T-helper 1 cell treated with Interleukin-12 subunit alpha and Interleukin-12 subunit beta and Interleukin-4 antibody, amounts not matched to agents 30 μg/mL and 1 μg/mL, for 36 hours (primary cell): Measurements from ENCODE around the gene SQSTM1.
"Not testable (repeated sequence)": the region's sequence is repeated elsewhere in the genome, so short reads cannot be mapped to it uniquely, and the experiment has no call there.

Experiments
- H3K27ac Mint-ChIP-seq: one replicate; pipeline ENCODE4 v1.8.0; 2021; ENCODE audit warnings: mild to moderate bottlenecking, mixed read lengths
- H3K27me3 Mint-ChIP-seq: one replicate; pipeline ENCODE4 v1.8.0; 2021; ENCODE audit warnings: low read depth, mixed read lengths
- H3K36me3 Mint-ChIP-seq: one replicate; pipeline ENCODE4 v1.8.0; 2021; ENCODE audit warnings: low read depth, mixed read lengths
- H3K4me1 Mint-ChIP-seq: one replicate; pipeline ENCODE4 v1.8.0; 2021; ENCODE audit warnings: low read depth, mixed read lengths
- H3K4me3 Mint-ChIP-seq: one replicate; pipeline ENCODE4 v1.8.0; 2021; ENCODE audit warnings: mild to moderate bottlenecking, moderate library complexity, mixed read lengths
- H3K9me3 Mint-ChIP-seq: one replicate; pipeline ENCODE4 v1.8.0; 2021; ENCODE audit warnings: mixed read lengths

SQSTM1 gene

DNA sequence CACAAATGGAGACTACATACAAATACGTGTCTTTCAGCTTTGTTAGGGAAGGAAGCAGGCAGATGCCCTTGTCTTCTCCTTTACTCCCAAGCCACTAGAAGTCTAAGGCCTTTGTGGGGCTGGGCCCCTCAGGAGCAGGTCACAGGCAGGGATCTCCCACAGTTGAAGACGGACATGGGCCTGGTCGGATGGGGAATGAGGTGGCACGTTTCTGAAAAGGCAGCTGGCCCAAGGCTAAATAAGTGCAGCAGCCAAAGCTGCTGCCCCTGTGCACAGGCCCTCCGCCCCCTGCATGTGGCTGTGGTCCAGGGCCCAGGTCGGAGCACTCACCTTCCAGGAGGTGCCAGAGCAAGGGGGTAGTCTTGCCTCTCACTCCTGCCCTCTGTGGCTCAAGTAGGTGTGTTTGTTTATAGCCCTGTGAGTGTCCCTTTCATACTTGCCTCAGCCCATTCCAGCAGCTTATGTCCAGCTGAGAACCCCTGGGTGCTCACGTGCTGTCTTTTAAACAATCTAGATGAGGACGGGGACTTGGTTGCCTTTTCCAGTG is 1.8 kb downstream of the SQSTM1 start:
- peaks cover 44% of the 10 kb centered on the region for H3K36me3 Mint-ChIP-seq
- H3K4me1 Mint-ChIP-seq, result peaks cover 41% of the 10 kb centered on the region
- peak overlapping the region; percentile 89 for H3K4me3 Mint-ChIP-seq
- H3K27me3 Mint-ChIP-seq, result no peaks in the 10 kb centered on the region
- peak overlapping the region; percentile 93 for H3K27ac Mint-ChIP-seq
- H3K9me3 Mint-ChIP-seq, result no peaks in the 10 kb centered on the region

DNA sequence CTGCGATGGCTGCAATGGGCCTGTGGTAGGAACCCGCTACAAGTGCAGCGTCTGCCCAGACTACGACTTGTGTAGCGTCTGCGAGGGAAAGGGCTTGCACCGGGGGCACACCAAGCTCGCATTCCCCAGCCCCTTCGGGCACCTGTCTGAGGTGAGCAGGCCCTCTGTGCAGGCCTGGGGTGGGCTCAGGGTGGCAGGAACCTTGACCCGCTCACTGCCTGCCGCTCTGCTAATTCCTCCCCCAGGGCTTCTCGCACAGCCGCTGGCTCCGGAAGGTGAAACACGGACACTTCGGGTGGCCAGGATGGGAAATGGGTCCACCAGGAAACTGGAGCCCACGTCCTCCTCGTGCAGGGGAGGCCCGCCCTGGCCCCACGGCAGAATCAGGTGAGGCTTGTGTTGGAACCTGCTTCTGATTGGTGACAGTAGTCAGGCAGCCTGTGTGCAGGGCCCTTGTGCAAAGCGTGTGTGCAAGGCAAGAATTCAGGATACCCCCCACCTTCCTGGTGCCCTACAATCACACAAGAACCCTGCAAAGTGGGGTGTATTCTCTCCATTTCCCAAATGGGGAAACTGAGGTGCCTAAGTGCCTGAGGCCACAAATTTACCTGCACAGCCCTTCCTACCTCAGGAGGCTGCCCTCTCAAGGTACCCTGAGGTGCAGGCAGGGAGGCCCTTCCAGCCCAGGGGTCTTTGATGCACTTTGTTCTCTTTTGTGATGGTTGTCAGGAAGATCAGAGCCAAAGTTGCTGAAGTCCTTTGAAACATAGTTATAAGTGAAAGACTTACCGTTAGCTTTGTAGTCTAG is 3.4 kb downstream of the SQSTM1 start:
- Mint-ChIP-seq H3K4me1 (peaks cover 40% of the 10 kb centered on the region), H3K27ac (no peak overlapping the region), H3K27me3 (no peaks in the 10 kb centered on the region), H3K9me3 (no peaks in the 10 kb centered on the region), H3K4me3 (no peak overlapping the region), H3K36me3 (peaks cover 56% of the 10 kb centered on the region)

DNA sequence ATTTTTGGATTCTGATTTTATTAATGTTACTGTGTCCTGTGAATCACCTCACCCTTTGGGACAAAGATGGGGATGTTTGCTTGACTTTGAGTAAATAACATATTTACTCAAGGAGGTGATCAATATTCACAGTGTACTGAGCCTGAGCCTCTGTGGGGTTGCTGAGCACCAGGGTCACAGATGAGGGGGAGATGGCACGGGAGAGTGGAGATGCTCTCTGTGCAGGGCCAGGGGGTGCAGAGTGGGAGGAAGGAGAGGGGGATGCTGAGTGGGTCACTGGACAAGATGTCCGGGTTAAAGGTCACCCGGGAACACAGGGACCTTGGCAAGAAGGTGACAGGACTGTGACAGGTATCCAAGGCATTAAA is 4.0 kb downstream of the SQSTM1 start:
- Mint-ChIP-seq H3K4me1 (peaks cover 38% of the 10 kb centered on the region), H3K36me3 (peaks cover 58% of the 10 kb centered on the region), H3K27me3 (no peaks in the 10 kb centered on the region), H3K9me3 (no peaks in the 10 kb centered on the region), H3K4me3 (no peak overlapping the region), H3K27ac (no peak overlapping the region)

DNA sequence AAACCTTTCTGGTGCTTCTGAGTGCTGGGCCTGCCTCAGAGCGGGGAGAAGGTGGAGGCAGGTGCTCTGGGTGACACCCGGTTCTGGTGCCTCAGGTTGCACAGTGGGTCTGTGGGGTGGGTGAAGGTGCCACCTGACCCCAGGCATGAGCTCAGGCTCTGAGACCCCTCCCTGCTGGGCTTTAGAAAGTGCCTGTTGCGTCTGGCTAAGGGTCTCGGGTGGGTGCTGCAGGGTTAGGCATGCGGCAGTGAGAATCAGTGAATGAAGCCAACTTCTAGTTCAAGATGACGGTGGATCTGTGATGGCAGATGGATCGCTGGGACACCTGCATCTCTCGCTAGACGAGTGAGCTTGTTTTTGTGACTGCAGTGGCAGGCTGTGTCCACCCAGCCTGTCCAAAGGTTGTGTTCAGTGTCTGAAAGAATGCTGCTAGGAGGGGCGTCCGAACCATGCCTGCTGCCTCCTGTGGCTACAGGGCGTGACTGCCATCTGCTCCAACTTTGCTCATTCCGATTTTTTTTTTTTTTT is 5.0 kb downstream of the SQSTM1 start:
- no peak overlapping the region for H3K4me3 Mint-ChIP-seq
- peaks cover 65% of the 10 kb centered on the region for H3K36me3 Mint-ChIP-seq
- no peaks in the 10 kb centered on the region for H3K9me3 Mint-ChIP-seq
- no peak overlapping the region for H3K27ac Mint-ChIP-seq
- no peaks in the 10 kb centered on the region for H3K27me3 Mint-ChIP-seq
- peaks cover 33% of the 10 kb centered on the region for H3K4me1 Mint-ChIP-seq

DNA sequence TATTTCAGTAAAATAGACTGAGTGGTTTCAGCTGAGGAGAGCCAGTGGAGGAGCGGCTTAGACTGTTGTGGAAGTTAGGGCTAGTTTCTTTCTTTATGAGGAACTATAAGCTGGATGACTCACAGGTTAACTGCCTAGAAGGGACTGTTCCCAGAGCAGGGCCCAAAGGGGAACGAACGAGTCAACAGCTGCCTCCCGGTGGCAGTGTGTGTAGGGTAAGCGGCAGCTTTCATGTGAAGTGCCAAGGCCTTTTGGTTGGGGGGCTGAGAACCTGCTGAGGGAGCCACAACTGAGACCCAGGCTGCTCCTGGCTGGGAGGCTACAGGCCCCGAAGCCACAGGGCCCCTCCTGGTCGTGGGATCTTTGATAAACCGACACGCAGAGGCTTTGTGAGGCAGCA is 7.0 kb downstream of the SQSTM1 start:
- H3K4me1 Mint-ChIP-seq, result peaks cover 22% of the 10 kb centered on the region
- no peak overlapping the region for H3K4me3 Mint-ChIP-seq
- H3K27me3 Mint-ChIP-seq, result no peaks in the 10 kb centered on the region
- no peaks in the 10 kb centered on the region for H3K9me3 Mint-ChIP-seq
- peaks cover 68% of the 10 kb centered on the region for H3K36me3 Mint-ChIP-seq
- no peak overlapping the region for H3K27ac Mint-ChIP-seq

DNA sequence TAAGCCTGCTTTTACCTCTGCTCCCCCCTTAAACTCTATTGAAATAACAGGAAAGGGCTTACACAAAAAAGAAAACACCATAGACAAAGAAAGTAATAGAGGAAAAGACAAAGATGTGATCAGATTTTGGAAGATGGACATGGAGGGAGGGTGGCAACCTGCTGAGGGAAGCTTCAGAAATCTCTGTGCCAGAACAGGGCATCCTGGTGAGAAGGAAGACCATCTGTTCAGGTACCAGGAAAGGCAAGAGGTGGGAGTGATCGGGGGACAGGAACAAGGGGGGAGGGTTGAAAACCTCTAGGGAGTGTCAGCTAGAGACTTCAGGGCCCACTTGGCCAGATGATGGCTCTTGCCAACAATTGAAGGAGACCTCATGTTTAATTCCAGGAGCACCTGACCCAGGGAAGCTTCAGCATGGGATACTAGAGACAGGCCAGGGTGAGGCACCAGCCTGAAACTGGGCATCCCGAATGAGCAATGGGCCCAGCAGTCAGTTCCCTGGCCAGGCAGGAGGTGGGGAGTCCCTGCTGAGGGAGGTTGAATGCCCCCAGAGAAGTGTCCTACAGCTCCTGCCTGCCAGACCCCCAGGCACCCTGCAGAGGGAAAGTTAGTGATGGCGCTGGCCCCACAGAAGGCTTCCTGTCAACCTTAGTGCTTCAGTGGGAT is 8.2 kb downstream of the SQSTM1 start:
- no peak overlapping the region for H3K4me3 Mint-ChIP-seq
- H3K27ac Mint-ChIP-seq, result peak overlapping the region; percentile 46
- H3K36me3 Mint-ChIP-seq, result peaks cover 69% of the 10 kb centered on the region
- H3K27me3 Mint-ChIP-seq, result no peaks in the 10 kb centered on the region
- no peaks in the 10 kb centered on the region for H3K9me3 Mint-ChIP-seq
- H3K4me1 Mint-ChIP-seq, result peaks cover 17% of the 10 kb centered on the region

DNA sequence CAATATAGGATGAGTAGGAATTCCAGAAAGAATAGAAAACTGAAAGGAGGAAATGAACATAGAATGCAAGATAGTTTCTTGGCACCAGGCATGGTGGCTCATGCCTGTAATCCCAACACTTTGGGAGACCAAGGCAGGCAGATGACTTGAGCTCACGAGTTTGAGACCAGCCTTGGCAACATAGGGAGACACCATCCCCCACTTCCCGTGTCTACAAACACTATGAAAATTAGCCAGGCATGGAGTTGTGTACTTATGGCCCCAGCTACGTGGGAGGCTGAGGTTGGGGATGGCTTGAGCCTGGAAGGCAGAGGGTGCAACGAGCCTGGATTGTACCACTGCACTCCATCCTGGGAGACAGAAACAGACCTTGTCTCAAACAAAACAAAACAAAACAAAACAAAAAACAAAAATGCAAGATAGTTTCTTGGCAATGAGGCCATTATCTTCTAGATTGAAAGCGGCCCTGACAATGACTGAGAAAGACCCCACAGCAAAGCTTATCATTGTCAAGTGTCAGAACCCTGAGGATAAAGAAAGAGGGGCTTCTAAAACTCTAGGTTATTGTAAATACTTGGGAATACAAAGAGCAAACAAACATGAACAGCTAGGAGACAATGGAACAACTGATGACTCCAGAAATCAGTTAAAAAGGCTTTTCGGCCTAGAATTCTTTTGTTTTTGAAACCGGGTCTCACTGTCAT is 9.2 kb downstream of the SQSTM1 start:
- Mint-ChIP-seq H3K27ac (peak overlapping the region; percentile 55), H3K4me1 (peaks cover 14% of the 10 kb centered on the region), H3K27me3 (no peaks in the 10 kb centered on the region), H3K36me3 (peaks cover 60% of the 10 kb centered on the region), H3K4me3 (no peak overlapping the region), H3K9me3 (no peaks in the 10 kb centered on the region)

DNA sequence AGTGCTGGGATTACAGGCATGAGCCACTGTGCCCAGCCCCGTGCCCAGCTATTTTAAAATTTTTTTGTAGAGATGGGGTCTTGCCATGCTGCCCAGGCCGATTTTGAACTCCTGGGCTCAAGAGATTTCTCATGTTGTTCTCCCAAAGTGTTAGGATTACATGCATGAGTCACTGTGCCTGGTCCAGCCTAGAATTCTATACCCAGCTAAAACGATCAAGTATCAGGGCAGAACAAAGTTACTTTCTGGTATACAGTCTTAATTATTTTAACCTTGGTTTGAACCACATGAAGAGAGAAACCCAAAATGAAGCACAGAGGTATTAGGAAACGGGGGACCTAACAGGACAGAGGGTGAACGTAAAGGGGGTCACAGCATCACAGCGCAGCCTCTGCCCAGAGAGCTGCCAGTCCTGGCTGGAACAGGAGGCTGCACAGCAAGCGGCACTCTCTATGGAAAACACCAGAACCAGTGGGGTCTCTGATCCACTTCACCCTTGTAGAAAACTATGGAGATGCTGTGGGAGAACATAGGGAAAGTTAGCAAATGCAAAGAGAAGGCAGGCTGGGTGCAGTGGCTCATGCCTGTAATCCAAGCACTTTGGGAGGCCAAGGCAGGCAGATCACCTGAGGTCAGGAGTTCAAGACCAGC is 10.2 kb downstream of the SQSTM1 start:
- Mint-ChIP-seq H3K27ac (no peak overlapping the region), H3K4me1 (peaks cover 18% of the 10 kb centered on the region), H3K4me3 (no peak overlapping the region), H3K36me3 (peaks cover 54% of the 10 kb centered on the region), H3K9me3 (no peaks in the 10 kb centered on the region), H3K27me3 (no peaks in the 10 kb centered on the region)

DNA sequence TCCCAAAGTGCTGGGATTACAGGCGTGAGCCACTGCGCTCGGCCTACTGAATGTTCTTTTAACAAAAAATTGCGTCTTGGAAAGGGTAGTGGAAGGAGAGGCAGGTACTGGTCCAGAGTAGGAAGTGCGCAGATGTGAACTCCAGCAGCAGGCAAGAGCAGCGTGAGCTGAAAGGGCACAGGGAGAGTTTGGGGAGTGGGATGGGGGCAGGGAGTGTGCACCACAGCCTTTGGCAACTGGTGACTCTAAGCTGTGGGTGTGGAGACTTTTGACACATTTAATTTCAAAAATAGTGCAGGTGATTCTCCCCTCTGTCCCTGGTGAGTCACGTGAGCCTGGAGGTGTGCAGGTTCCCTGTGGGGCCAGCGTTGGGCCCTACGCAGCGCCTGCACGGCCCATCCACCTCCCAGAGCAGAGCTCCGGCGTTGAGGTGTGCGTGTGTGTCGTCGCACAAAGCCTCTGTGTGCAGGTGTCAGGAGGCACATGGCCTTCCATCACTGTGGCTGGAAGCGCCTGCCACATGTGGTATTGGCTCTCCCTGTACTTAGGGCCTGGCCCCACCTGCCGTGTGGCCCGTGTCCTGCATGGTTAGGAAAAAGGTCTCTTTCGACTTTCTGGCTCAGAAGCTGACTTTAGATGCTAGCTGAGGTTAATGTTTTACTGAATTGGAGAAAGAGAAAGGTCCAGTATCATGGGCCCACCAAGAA is 11.5 kb downstream of the SQSTM1 start:
- Mint-ChIP-seq H3K9me3 (no peaks in the 10 kb centered on the region), H3K4me1 (peaks cover 27% of the 10 kb centered on the region), H3K4me3 (no peak overlapping the region), H3K36me3 (peaks cover 57% of the 10 kb centered on the region), H3K27me3 (no peaks in the 10 kb centered on the region), H3K27ac (no peak overlapping the region)

DNA sequence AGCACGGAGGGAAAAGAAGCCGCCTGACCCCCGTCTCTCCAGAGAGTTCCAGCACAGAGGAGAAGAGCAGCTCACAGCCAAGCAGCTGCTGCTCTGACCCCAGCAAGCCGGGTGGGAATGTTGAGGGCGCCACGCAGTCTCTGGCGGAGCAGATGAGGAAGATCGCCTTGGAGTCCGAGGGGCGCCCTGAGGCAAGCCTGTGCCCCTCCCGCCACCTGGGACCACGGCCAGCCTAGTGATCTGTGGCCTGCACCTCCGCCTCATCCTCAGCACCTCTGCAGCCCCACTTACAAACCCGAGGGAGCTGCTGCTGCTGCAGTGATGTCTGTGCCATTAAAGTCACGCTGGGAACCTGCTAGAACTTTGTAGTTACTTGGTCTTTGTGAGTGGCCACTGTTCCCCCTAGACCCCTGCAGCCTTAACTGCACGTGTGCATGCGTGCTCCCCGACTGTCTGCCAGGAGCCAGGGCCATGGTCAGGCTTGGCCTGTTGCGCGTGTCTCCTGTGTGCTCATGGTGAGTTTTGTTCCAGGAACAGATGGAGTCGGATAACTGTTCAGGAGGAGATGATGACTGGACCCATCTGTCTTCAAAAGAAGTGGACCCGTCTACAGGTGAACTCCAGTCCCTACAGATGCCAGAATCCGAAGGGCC is 12.5 kb downstream of the SQSTM1 start:
- Mint-ChIP-seq H3K4me3 (no peak overlapping the region), H3K4me1 (peaks cover 20% of the 10 kb centered on the region), H3K27me3 (no peaks in the 10 kb centered on the region), H3K27ac (no peak overlapping the region), H3K36me3 (peaks cover 55% of the 10 kb centered on the region), H3K9me3 (no peaks in the 10 kb centered on the region)

DNA sequence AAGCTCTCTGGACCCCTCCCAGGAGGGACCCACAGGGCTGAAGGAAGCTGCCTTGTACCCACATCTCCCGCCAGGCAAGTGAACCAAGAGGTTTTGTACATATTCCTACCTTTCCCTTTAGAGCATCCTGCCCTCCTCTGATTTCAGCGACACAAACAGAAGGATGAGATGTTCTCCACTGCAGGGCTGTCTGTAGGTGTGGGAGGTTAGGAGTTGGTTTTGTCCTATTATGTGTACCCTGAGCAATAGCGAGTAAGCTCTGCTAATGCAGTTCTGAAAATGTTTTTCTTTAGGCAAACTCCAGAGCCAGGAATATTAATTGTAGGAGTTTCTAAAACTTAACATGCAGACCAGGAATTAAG is 13.0 kb downstream of the SQSTM1 start:
- H3K27ac Mint-ChIP-seq, result no peak overlapping the region
- no peak overlapping the region for H3K4me3 Mint-ChIP-seq
- no peaks in the 10 kb centered on the region for H3K9me3 Mint-ChIP-seq
- H3K36me3 Mint-ChIP-seq, result peaks cover 53% of the 10 kb centered on the region
- no peaks in the 10 kb centered on the region for H3K27me3 Mint-ChIP-seq
- peaks cover 17% of the 10 kb centered on the region for H3K4me1 Mint-ChIP-seq

DNA sequence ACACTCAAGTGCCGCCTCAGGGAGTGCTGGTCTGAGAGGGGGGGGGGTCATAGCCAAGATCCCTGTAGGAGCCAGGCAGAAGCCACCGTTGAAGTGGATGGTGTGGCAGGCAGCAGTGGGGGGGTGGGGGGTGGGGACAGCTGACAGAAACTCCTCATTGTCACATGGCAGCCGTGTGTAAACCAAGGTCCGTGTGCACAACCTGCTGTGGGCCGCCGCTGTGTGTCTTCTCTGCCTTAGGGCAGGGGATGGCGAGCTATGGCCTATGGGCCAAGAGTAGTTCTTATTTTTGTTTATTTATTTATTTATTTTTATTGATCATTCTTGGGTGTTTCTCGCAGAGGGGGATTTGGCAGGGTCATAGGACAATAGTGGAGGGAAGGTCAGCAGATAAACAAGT is 13.4 kb downstream of the SQSTM1 start:
- Mint-ChIP-seq H3K27ac (no peak overlapping the region), H3K27me3 (no peaks in the 10 kb centered on the region), H3K36me3 (peaks cover 49% of the 10 kb centered on the region), H3K4me3 (no peak overlapping the region), H3K4me1 (peaks cover 16% of the 10 kb centered on the region), H3K9me3 (no peaks in the 10 kb centered on the region)

DNA sequence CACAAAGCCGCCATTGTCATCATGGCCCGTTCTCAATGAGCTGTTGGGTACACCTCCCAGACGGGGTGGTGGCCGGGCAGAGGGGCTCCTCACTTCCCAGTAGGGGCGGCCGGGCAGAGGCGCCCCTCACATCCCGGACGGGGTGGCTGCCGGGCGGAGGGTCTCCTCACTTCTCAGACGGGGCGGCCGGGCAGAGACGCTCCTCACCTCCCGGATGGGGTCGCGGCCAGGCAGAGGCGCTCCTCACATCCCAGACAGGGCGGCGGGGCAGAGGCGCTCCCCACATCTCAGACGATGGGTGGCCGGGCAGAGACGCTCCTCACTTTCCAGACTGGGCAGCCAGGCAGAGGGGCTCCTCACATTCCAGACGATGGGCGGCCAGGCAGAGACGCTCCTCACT is 14.2 kb downstream of the SQSTM1 start:
- H3K27me3 Mint-ChIP-seq, H3K27ac Mint-ChIP-seq, H3K9me3 Mint-ChIP-seq, H3K4me3 Mint-ChIP-seq: not testable (repeated sequence)
- H3K36me3 Mint-ChIP-seq, result peaks cover 45% of the 10 kb centered on the region
- peaks cover 16% of the 10 kb centered on the region for H3K4me1 Mint-ChIP-seq
